ENCODE measurements around the gene RGS2. TPM values are rescaled to one million over a fixed set of nuclear protein-coding genes. Genes with fewer than 3 reads are reported as not detected.

Gene RGS2
- total RNA-seq, 1 donor from 2014 or later = 14.4 TPM

DNA sequence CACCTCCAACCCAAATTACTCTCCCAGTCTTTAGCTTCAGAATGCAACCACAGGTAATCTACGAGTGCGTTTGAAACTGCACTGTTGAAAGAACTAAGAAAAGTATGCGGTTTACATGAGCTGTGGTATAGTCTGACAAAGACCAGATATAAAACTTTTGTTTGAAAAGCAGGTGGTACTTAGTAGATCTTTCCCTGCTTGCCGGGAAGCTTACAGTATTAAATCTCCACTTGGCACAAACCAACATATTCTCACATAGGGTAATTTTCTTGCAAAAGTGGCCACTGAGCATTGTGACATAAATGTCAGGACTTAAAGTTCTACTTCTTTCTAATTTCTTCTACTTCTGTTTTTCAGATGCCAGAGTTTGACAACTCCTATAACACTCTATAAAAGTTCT, 8.4 kb downstream of the RGS2 start:
- Mint-ChIP-seq H3K27me3 (ENCODE audit: insufficient read depth, low read depth) (no peaks in the 10 kb centered on the region), H3K36me3 (no peaks in the 10 kb centered on the region), H3K27ac (no peak overlapping the region), H3K9me3 (no peaks in the 10 kb centered on the region), H3K4me1 (no peaks in the 10 kb centered on the region), H3K4me3 (no peak overlapping the region)
- H3K4me3 ChIP-seq = no peak overlapping the region
- no peak for DNase-seq (ENCODE audit: low spot score)
- H4K20me1 ChIP-seq (ENCODE audit: low read depth) = no peaks in the 10 kb centered on the region
- H3F3A ChIP-seq (ENCODE audit: low read depth) = no peaks in the 10 kb centered on the region
- no peak overlapping the region for H3K27ac ChIP-seq
- TF ChIP-seq, protein P1, sequence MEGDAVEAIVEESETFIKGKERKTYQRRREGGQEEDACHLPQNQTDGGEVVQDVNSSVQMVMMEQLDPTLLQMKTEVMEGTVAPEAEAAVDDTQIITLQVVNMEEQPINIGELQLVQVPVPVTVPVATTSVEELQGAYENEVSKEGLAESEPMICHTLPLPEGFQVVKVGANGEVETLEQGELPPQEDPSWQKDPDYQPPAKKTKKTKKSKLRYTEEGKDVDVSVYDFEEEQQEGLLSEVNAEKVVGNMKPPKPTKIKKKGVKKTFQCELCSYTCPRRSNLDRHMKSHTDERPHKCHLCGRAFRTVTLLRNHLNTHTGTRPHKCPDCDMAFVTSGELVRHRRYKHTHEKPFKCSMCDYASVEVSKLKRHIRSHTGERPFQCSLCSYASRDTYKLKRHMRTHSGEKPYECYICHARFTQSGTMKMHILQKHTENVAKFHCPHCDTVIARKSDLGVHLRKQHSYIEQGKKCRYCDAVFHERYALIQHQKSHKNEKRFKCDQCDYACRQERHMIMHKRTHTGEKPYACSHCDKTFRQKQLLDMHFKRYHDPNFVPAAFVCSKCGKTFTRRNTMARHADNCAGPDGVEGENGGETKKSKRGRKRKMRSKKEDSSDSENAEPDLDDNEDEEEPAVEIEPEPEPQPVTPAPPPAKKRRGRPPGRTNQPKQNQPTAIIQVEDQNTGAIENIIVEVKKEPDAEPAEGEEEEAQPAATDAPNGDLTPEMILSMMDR (IDR thresholded peaks at IDR 0.05) = no peak
- TF ChIP-seq EZH2phosphoT487 (IDR thresholded peaks at IDR 0.05) (no peak), EZH2 (IDR thresholded peaks at IDR 0.05) (no peak)
- no peaks in the 10 kb centered on the region for H3K4me1 ChIP-seq
- H2AFZ ChIP-seq (replicated peaks) = no peak overlapping the region
- no peaks in the 10 kb centered on the region for H3K36me3 ChIP-seq
- H3K27me3 ChIP-seq = no peaks in the 10 kb centered on the region
- no peak overlapping the region for H3K9ac ChIP-seq
- H3K4me2 ChIP-seq = no peak overlapping the region
- no peaks in the 10 kb centered on the region for H3K79me2 ChIP-seq (ENCODE audit: low read depth)
- H3K9me3 ChIP-seq (ENCODE audit: low read depth) = no peaks in the 10 kb centered on the region

DNA sequence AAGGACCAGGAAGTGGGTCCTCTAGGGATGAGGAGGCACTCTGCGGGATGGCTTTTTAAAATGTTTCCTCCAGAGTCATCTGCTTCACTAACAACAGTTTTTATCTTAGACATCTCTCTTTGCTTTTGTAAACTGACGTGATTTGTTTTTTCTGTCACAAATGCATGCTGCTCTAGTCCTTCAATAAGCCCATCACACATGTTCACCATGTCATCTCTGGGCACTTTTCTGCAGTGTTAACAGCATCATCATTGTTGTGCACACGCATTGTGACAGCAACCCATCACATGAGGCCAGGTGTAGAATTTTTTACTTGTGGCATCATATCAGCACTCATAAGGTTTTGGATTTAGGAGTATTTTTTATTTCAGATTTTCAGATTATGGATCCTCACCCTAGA, 12.5 kb downstream of the RGS2 start:
- Histone ChIP-seq H3K4me2 (no peak overlapping the region), H4K20me1 (ENCODE audit: low read depth) (no peaks in the 10 kb centered on the region), H3K36me3 (no peaks in the 10 kb centered on the region), H2AFZ (replicated peaks) (no peak overlapping the region), H3F3A (ENCODE audit: low read depth) (no peaks in the 10 kb centered on the region), H3K9me3 (ENCODE audit: low read depth) (no peaks in the 10 kb centered on the region), H3K9ac (no peak overlapping the region), H3K4me1 (no peaks in the 10 kb centered on the region), H3K27me3 (no peaks in the 10 kb centered on the region), H3K4me3 (no peak overlapping the region), H3K27ac (no peak overlapping the region), H3K79me2 (ENCODE audit: low read depth) (no peaks in the 10 kb centered on the region)
- Mint-ChIP-seq H3K4me3 (no peak overlapping the region), H3K4me1 (no peaks in the 10 kb centered on the region), H3K9me3 (no peaks in the 10 kb centered on the region), H3K36me3 (no peaks in the 10 kb centered on the region), H3K27me3 (ENCODE audit: insufficient read depth, low read depth) (no peaks in the 10 kb centered on the region), H3K27ac (no peak overlapping the region)
- no peak for DNase-seq (ENCODE audit: low spot score)
- TF ChIP-seq, protein P1 (IDR thresholded peaks at IDR 0.05) = no peak
- TF ChIP-seq EZH2phosphoT487 (IDR thresholded peaks at IDR 0.05) = no peak
- no peak for TF ChIP-seq EZH2 (IDR thresholded peaks at IDR 0.05)

DNA sequence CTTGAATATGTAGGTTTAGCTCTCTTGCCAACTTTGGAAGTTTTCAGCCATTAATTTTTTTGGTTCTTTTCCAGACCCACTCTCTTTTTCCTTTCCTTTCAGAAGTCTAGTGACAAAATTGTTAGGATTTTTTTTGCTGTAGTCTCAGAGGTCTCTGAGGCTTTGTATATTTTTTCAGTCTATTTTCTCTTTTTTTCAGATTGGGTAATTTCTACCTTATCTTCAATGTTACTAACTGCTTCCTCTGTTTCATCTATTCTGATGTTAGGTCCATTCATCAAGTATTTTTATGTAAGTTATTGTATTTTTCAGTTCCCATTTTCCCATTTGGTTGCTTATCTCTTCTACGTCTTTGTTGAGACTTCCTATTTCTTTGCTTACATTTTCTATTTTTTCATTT, 15.7 kb downstream of the RGS2 start:
- Histone ChIP-seq H3K4me2 (no peak overlapping the region), H3K27ac (no peak overlapping the region), H3K79me2 (ENCODE audit: low read depth) (no peaks in the 10 kb centered on the region), H2AFZ (replicated peaks) (no peak overlapping the region), H3K36me3 (no peaks in the 10 kb centered on the region), H3K4me1 (no peaks in the 10 kb centered on the region), H3K27me3 (no peaks in the 10 kb centered on the region), H3F3A (ENCODE audit: low read depth) (no peaks in the 10 kb centered on the region), H4K20me1 (ENCODE audit: low read depth) (no peaks in the 10 kb centered on the region), H3K9me3 (ENCODE audit: low read depth) (no peaks in the 10 kb centered on the region), H3K4me3 (no peak overlapping the region), H3K9ac (no peak overlapping the region)
- H3K36me3 Mint-ChIP-seq = no peaks in the 10 kb centered on the region
- no peak overlapping the region for H3K27ac Mint-ChIP-seq
- DNase-seq (ENCODE audit: low spot score) = no peak
- TF ChIP-seq EZH2phosphoT487 (IDR thresholded peaks at IDR 0.05) = no peak
- no peak for TF ChIP-seq EZH2 (IDR thresholded peaks at IDR 0.05)
- TF ChIP-seq, protein P1 (IDR thresholded peaks at IDR 0.05) = no peak
- no peaks in the 10 kb centered on the region for H3K27me3 Mint-ChIP-seq (ENCODE audit: insufficient read depth, low read depth)
- H3K4me1 Mint-ChIP-seq = peaks cover 9% of the 10 kb centered on the region
- no peak overlapping the region for H3K4me3 Mint-ChIP-seq
- H3K9me3 Mint-ChIP-seq = no peaks in the 10 kb centered on the region
